ENCODE data around the gene SLC18A2.

- TF ChIP-seq CTCF (conservative IDR thresholded peaks at IDR 0.05; ENCODE audit: low read length) = no peak
- TF ChIP-seq EZH2phosphoT487 (IDR thresholded peaks at IDR 0.05; ENCODE audit: borderline replicate concordance) = no peak
Observed at GRCh38 chr10:117271427-117271826, 30.5 kb downstream of the SLC18A2 start.

Measured in Loucy (cell line).